ENCODE data around the gene MRPS7. TPM values are rescaled to one million over a fixed set of nuclear protein-coding genes. Genes with fewer than 3 reads are reported as not detected.

Gene MRPS7
- total and polyA plus RNA-seq, 2 of the 8 experiments (the other 6 are each of a cell fraction or from before 2014, with no cell fraction given) = 63.4 to 79.4 TPM

- H2BK12ac ChIP-seq (ENCODE audit: low read depth, low read length) = no peak overlapping the region
- H3K18ac ChIP-seq (ENCODE audit: extremely low read depth, low read length) = no peak overlapping the region
- peaks cover 14 to 28% of the 10 kb centered on the region in 2 experiments for H4K20me1 ChIP-seq (replicated peaks in 1 of 2; ENCODE audit: control insufficient read depth in 1 of 2, insufficient read depth in 2 of 2, low read length in 2 of 2)
- H3K56ac ChIP-seq (replicated peaks; ENCODE audit: insufficient read length, low read depth, low read length) = no peak overlapping the region
- H3K27ac ChIP-seq (ENCODE audit: low read depth, low read length) = no peak overlapping the region
- no peak overlapping the region for H3K4me2 ChIP-seq (ENCODE audit: insufficient read depth in 1 of 2, low read depth in 2 of 2, low read length in 2 of 2)
- DNase-seq (ENCODE audit: low read depth in 1 of 2, low spot score in 2 of 2) = no peak
- no peak overlapping the region for H3K9ac ChIP-seq (replicated peaks in 1 of 4; ENCODE audit: extremely low read depth in 1 of 4, low read depth in 3 of 4, low read length in 3 of 4)
- H2BK5ac ChIP-seq (ENCODE audit: low read depth, low read length) = no peak overlapping the region
- no peak overlapping the region for H2BK15ac ChIP-seq (ENCODE audit: low read length)
- ChIA-PET CTCF (ENCODE audit: partially characterized antibody) (interaction anchor here (1.0 to 16.5 kb wide), 15 partner anchors 7 to 186 kb away, joined by 3 to 369 read pairs (median 14); partner anchors contain the start of genes GGA3, MIF4GD, MRPS7 and SLC25A19), POLR2A (ENCODE audit: partially characterized antibody) (interaction anchor here (0.6 to 6.3 kb wide), 4 partner anchors 9 to 28 kb away, joined by 4 to 53 read pairs (median 10); partner anchors contain the start of genes GGA3, MIF4GD and MRPS7)
- H4K8ac ChIP-seq (ENCODE audit: extremely low read depth, insufficient read depth, low read length) = no peak overlapping the region
- H3K79me1 ChIP-seq (ENCODE audit: low read depth, low read length) = no peaks in the 10 kb centered on the region
- H3K36me3 ChIP-seq (ENCODE audit: control insufficient read depth in 2 of 4, insufficient read depth in 4 of 4, low read length in 3 of 4) = peaks cover 27 to 66% (median 56%) of the 10 kb centered on the region in 4 experiments
- no peak overlapping the region for H3K4me3 ChIP-seq (ENCODE audit: extremely low read depth in 1 of 4, insufficient read depth in 2 of 4, low read depth in 3 of 4, low read length in 4 of 4)
- no peak overlapping the region for H3K14ac ChIP-seq (ENCODE audit: insufficient read length)
- H4K91ac ChIP-seq (replicated peaks; ENCODE audit: insufficient read length, low read length) = no peak overlapping the region
- H3K27me3 ChIP-seq (replicated peaks in 1 of 4; ENCODE audit: control insufficient read depth in 3 of 4, extremely low read depth in 1 of 4, insufficient read depth in 3 of 4, low read length in 3 of 4) = no peaks in the 10 kb centered on the region
- no peaks in the 10 kb centered on the region for H3K79me2 ChIP-seq (ENCODE audit: control insufficient read depth in 1 of 2, insufficient read depth in 2 of 2, low read length in 2 of 2)
- no peak overlapping the region for H3K4ac ChIP-seq (replicated peaks; ENCODE audit: insufficient read length, low read depth, low read length)
- no peak overlapping the region for H2AFZ ChIP-seq (ENCODE audit: low read length)
- H2BK20ac ChIP-seq (ENCODE audit: low read length) = no peak overlapping the region
- no peak overlapping the region for H2AK5ac ChIP-seq (ENCODE audit: low read depth, low read length)
- no peaks in the 10 kb centered on the region for H3K9me3 ChIP-seq (ENCODE audit: insufficient read depth in 2 of 2, low read depth in 1 of 2, low read length in 1 of 2)
- no peak overlapping the region for H4K5ac ChIP-seq (ENCODE audit: insufficient read length, low read depth, low read length)
- 93% methylated on average over 15 of the region's 15 CpGs; no CpG with 5 or more reads in 1 of the 2 experiments for WGBS, 2 experiments (ENCODE audit: extremely low coverage in 1 of 2, insufficient coverage in 1 of 2, insufficient read length in 1 of 2, insufficient replicate concordance in 2 of 2, low coverage in 1 of 2, low lambda C conversion rate in 2 of 2, missing lambda C conversion rate in 1 of 2)
- no peaks in the 10 kb centered on the region for H3K23me2 ChIP-seq (ENCODE audit: low read depth, low read length)
- FAIRE-seq = no peak
- H3K23ac ChIP-seq (ENCODE audit: insufficient read length) = no peak overlapping the region
- no peak overlapping the region for H2BK120ac ChIP-seq (replicated peaks; ENCODE audit: low read depth, low read length)
- peaks cover 0 to 4% (median 0%) of the 10 kb centered on the region in 4 experiments; a peak in 3 of 7 replicates for H3K4me1 ChIP-seq (replicated peaks in 1 of 4; ENCODE audit: control insufficient read depth in 3 of 4, insufficient read depth in 4 of 4, low read length in 3 of 4)
- TF ChIP-seq SP4 (IDR thresholded peaks at IDR 0.05; ENCODE audit: low read length) (no peak), KDM1A (IDR thresholded peaks at IDR 0.05; ENCODE audit: borderline replicate concordance, low read length) (no peak), GTF2F1 (IDR thresholded peaks at IDR 0.05; ENCODE audit: borderline replicate concordance, low read depth, low read length) (no peak), MAFK (IDR thresholded peaks at IDR 0.05; ENCODE audit: low read depth, low read length) (no peak), SIN3A (conservative IDR thresholded peaks at IDR 0.05 in 1 of 2, IDR thresholded peaks at IDR 0.05 in 1 of 2; ENCODE audit: low read depth in 1 of 2, low read length in 2 of 2) (no peak), E2F6 (IDR thresholded peaks at IDR 0.05) (no peak), POLR2AphosphoS5 (IDR thresholded peaks at IDR 0.05; ENCODE audit: low read depth, low read length) (no peak), NRF1 (IDR thresholded peaks at IDR 0.05; ENCODE audit: low read depth, low read length) (no peak), TAF1 (IDR thresholded peaks at IDR 0.05; ENCODE audit: low read depth, low read length) (no peak), EGR1 (IDR thresholded peaks at IDR 0.05; ENCODE audit: borderline replicate concordance, low read depth, low read length) (no peak), YY1 (IDR thresholded peaks at IDR 0.05; ENCODE audit: low read depth, low read length) (no peak), FOSL1 (IDR thresholded peaks at IDR 0.05; ENCODE audit: insufficient read depth, low read depth, low read length) (no peak), TBP (IDR thresholded peaks at IDR 0.05; ENCODE audit: low read depth, low read length) (no peak), RFX5 (IDR thresholded peaks at IDR 0.05; ENCODE audit: borderline replicate concordance, low read depth, low read length) (no peak)
Observed at GRCh38 chr17:75241996-75242460, 19.7 kb upstream of the MRPS7 start.
